ENCODE data around the gene CREBBP. TPM values are rescaled to one million over a fixed set of nuclear protein-coding genes. Genes with fewer than 3 reads are reported as not detected.
A peak's percentile ranks its signal among the peaks of the same experiment; 100 is the strongest.
"Not testable (repeated sequence)": the region's sequence is repeated elsewhere in the genome, so short reads cannot be mapped to it uniquely, and the experiment has no call there.

Gene CREBBP
- 51.9 TPM for polyA plus RNA-seq (2012; ENCODE audit: insufficient read depth, insufficient read length, low read depth)

- DNase-seq, result peak; percentile 90
- no peak for TF ChIP-seq CTCF (IDR thresholded peaks at IDR 0.05; ENCODE audit: low read depth, low read length)
- peak within 1 kb of the TSS; percentile 71 for H3K4me3 ChIP-seq (ENCODE audit: low read depth, low read length)
- peaks cover 12% of the 10 kb centered on the region for H3K36me3 ChIP-seq
- H3K9me3 ChIP-seq, result no peaks in the 10 kb centered on the region
- H3K27me3 ChIP-seq, result no peaks in the 10 kb centered on the region
- no peaks in the 10 kb centered on the region for H3K4me1 ChIP-seq
These were observed at the start of gene CREBBP for GRCh38 chr16:3880623-3881498. Gene CREBBP, minus strand, starts transcription at chr16:3880713. Its CDS starts 797 bp downstream, at chr16:3879916.

- H3K9me3 ChIP-seq; H3K4me1 ChIP-seq; H3K4me3 ChIP-seq (ENCODE audit: low read depth, low read length); H3K27me3 ChIP-seq; H3K36me3 ChIP-seq; DNase-seq: not testable (repeated sequence)
These were observed 46.6 kb upstream of the CREBBP start for GRCh38 chr16:3927147-3927546.

GRCh38 chr16:3924763-3925162, 44.2 kb upstream of the CREBBP start:
- Histone ChIP-seq H3K36me3 (no peaks in the 10 kb centered on the region), H3K27me3 (peaks cover 7% of the 10 kb centered on the region; the same call in 1 of the 2 replicates), H3K4me1 (no peaks in the 10 kb centered on the region), H3K4me3 (ENCODE audit: low read depth, low read length) (no peak overlapping the region), H3K9me3 (no peaks in the 10 kb centered on the region)
- TF ChIP-seq CTCF (IDR thresholded peaks at IDR 0.05; ENCODE audit: low read depth, low read length), result no peak
- no peak for DNase-seq

GRCh38 chr16:3922241-3922640, 41.7 kb upstream of the CREBBP start:
- DNase-seq, result no peak

GRCh38 chr16:3920206-3920605, 39.7 kb upstream of the CREBBP start:
- no peak overlapping the region for H3K4me3 ChIP-seq (ENCODE audit: low read depth, low read length)
- no peaks in the 10 kb centered on the region for H3K36me3 ChIP-seq
- no peak for TF ChIP-seq CTCF (IDR thresholded peaks at IDR 0.05; ENCODE audit: low read depth, low read length)
- peaks cover 7% of the 10 kb centered on the region; the same call in 1 of the 2 replicates for H3K27me3 ChIP-seq
- no peak for DNase-seq
- H3K4me1 ChIP-seq, result no peaks in the 10 kb centered on the region
- H3K9me3 ChIP-seq, result no peaks in the 10 kb centered on the region

More at GRCh38 chr16:3922241-3922640, 41.7 kb upstream of the CREBBP start:
- peaks cover 7% of the 10 kb centered on the region; the same call in 1 of the 2 replicates for H3K27me3 ChIP-seq
- H3K9me3 ChIP-seq, result no peaks in the 10 kb centered on the region
- H3K4me3 ChIP-seq (ENCODE audit: low read depth, low read length), result no peak overlapping the region
- no peak for TF ChIP-seq CTCF (IDR thresholded peaks at IDR 0.05; ENCODE audit: low read depth, low read length)
- H3K4me1 ChIP-seq, result no peaks in the 10 kb centered on the region
- H3K36me3 ChIP-seq, result no peaks in the 10 kb centered on the region

- Histone ChIP-seq H3K27me3 (peaks cover 7% of the 10 kb centered on the region; the same call in 1 of the 2 replicates), H3K9me3 (no peaks in the 10 kb centered on the region), H3K4me1 (no peaks in the 10 kb centered on the region), H3K4me3 (ENCODE audit: low read depth, low read length) (no peak overlapping the region), H3K36me3 (no peaks in the 10 kb centered on the region)
- TF ChIP-seq CTCF (IDR thresholded peaks at IDR 0.05; ENCODE audit: low read depth, low read length), result no peak
- no peak for DNase-seq
These were observed 38.9 kb upstream of the CREBBP start for GRCh38 chr16:3919413-3919812.
